H9 (cell line): ENCODE data around the gene LRP1B. TPM values are rescaled to one million over a fixed set of nuclear protein-coding genes. Genes with fewer than 3 reads are reported as not detected.
A peak's percentile ranks its signal among the peaks of the same experiment; 100 is the strongest.
"Not testable (repeated sequence)": the region's sequence is repeated elsewhere in the genome, so short reads cannot be mapped to it uniquely, and the experiment has no call there.

ENCODE experiments used
- DNase-seq: peaks from one replicate; pipeline ENCODE4 v3.0.0-alpha.2; 2017
- H2AFZ ChIP-seq: one replicate; pipeline ENCODE4 v1.6.1; 2013; ENCODE audit warnings: mild to moderate bottlenecking, low read length, control low read depth, moderate library complexity
- H2AK5ac ChIP-seq: 2 replicates; pipeline ENCODE4 v1.6.1; 2013; ENCODE audit warnings: low read length, control low read depth, mixed read lengths; ENCODE audit not compliant: insufficient read length
- H2BK120ac ChIP-seq: one replicate; pipeline ENCODE4 v1.6.1; 2013; ENCODE audit warnings: low read depth, mild to moderate bottlenecking, low read length, control low read depth, inconsistent platforms; ENCODE audit not compliant: poor library complexity, severe bottlenecking
- H2BK12ac ChIP-seq: 2 replicates; pipeline ENCODE4 v1.6.1; 2013; ENCODE audit warnings: low read length, control low read depth, mixed read lengths, low read depth; ENCODE audit not compliant: insufficient read length
- H2BK15ac ChIP-seq: 2 replicates; pipeline ENCODE4 v1.6.1; 2013; ENCODE audit warnings: low read depth, low read length, control low read depth
- H2BK20ac ChIP-seq: one replicate; pipeline ENCODE4 v1.6.1; 2013; ENCODE audit warnings: low read depth, mild to moderate bottlenecking, low read length, control low read depth, inconsistent platforms; ENCODE audit not compliant: poor library complexity, severe bottlenecking
- H2BK5ac ChIP-seq: 2 replicates; pipeline ENCODE4 v1.6.1; 2013; ENCODE audit warnings: low read length, control low read depth, mixed read lengths; ENCODE audit not compliant: insufficient read length
- H3K14ac ChIP-seq: 2 replicates; pipeline ENCODE4 v1.6.1; 2013; ENCODE audit warnings: low read length, control low read depth; ENCODE audit not compliant: insufficient read depth
- H3K18ac ChIP-seq: 2 replicates; pipeline ENCODE4 v1.6.1; 2013; ENCODE audit warnings: low read depth, mild to moderate bottlenecking, mixed read lengths, low read length, control low read depth; ENCODE audit not compliant: insufficient read length
- H3K23ac ChIP-seq: 2 replicates; pipeline ENCODE4 v1.6.1; 2013; ENCODE audit warnings: low read length, control low read depth, mixed read lengths, low read depth; ENCODE audit not compliant: insufficient read length
- H3K23me2 ChIP-seq: 2 replicates; pipeline ENCODE4 v1.6.1; 2013; ENCODE audit warnings: low read depth, mild to moderate bottlenecking, mixed read lengths, low read length, control low read depth; ENCODE audit not compliant: insufficient read length, poor library complexity, severe bottlenecking
- H3K27ac ChIP-seq: 2 replicates; pipeline ENCODE4 v1.5.1; 2013; ENCODE audit warnings: low read length, control low read depth, mixed read lengths, low read depth; ENCODE audit not compliant: insufficient read length
- H3K27me3 ChIP-seq: 2 replicates; pipeline ENCODE4 v1.6.1; 2013; ENCODE audit warnings: low read length, control low read depth, inconsistent platforms; ENCODE audit not compliant: insufficient read depth
- H3K4ac ChIP-seq: 2 replicates; pipeline ENCODE4 v1.6.1; 2013; ENCODE audit warnings: low read depth, mild to moderate bottlenecking, control low read depth, inconsistent platforms, low read length, moderate library complexity
- H3K4me1 ChIP-seq: 2 replicates; pipeline ENCODE4 v1.6.1; 2013; ENCODE audit warnings: low read length, control low read depth, inconsistent platforms; ENCODE audit not compliant: insufficient read depth
- H3K4me2 ChIP-seq: 2 replicates; pipeline ENCODE4 v1.6.1; 2013; ENCODE audit warnings: low read length, control low read depth, mixed read lengths; ENCODE audit not compliant: insufficient read length, insufficient read depth
- H3K56ac ChIP-seq: 2 replicates; pipeline ENCODE4 v1.6.1; 2013; ENCODE audit warnings: low read depth, mild to moderate bottlenecking, mixed read lengths, low read length, control low read depth; ENCODE audit not compliant: insufficient read length
- H3K79me1 ChIP-seq: 2 replicates; pipeline ENCODE4 v1.6.1; 2013; ENCODE audit warnings: low read depth, mild to moderate bottlenecking, moderate library complexity, low read length, control low read depth, inconsistent platforms; ENCODE audit not compliant: insufficient read depth, poor library complexity, severe bottlenecking
- H3K79me2 ChIP-seq: 2 replicates; pipeline ENCODE4 v1.6.1; 2013; ENCODE audit warnings: low read length, control low read depth, inconsistent platforms; ENCODE audit not compliant: insufficient read depth
- H3K9ac ChIP-seq: 2 replicates; pipeline ENCODE4 v1.6.1; 2013; ENCODE audit warnings: low read length, control low read depth, mixed read lengths; ENCODE audit not compliant: insufficient read length; ENCODE audit errors: extremely low read depth
- H3K9me3 ChIP-seq: one replicate; pipeline ENCODE4 v1.6.1; 2013; ENCODE audit warnings: low read depth, low read length, inconsistent platforms; ENCODE audit not compliant: control insufficient read depth
- H3T11ph ChIP-seq: one replicate; pipeline ENCODE4 v1.6.1; 2013; ENCODE audit warnings: mild to moderate bottlenecking, low read length, control low read depth, inconsistent platforms
- H4K20me1 ChIP-seq: one replicate; pipeline ENCODE4 v1.6.1; 2013; ENCODE audit not compliant: control insufficient read depth, insufficient read length, insufficient read depth
- H4K5ac ChIP-seq: 2 replicates; pipeline ENCODE4 v1.6.1; 2013; ENCODE audit warnings: low read depth, mild to moderate bottlenecking, mixed read lengths, low read length, control low read depth; ENCODE audit not compliant: insufficient read length
- H4K8ac ChIP-seq: replicated peaks from 2 replicates; pipeline ENCODE4 v1.6.1; 2013; ENCODE audit warnings: low read length, control low read depth, mixed read lengths, low read depth; ENCODE audit not compliant: insufficient read length
- H4K91ac ChIP-seq: 2 replicates; pipeline ENCODE4 v1.6.1; 2013; ENCODE audit warnings: low read depth, mild to moderate bottlenecking, moderate library complexity, mixed read lengths, low read length, control low read depth; ENCODE audit not compliant: insufficient read length
- H3K27ac Mint-ChIP-seq, 3 experiments: 2 replicates in 2 of 3; 3 replicates in 1 of 3; pipeline ENCODE4 v1.8.0; 2020 to 2021; ENCODE audit warnings: mixed read lengths in 3 of 3, mild to moderate bottlenecking in 1 of 3, moderate library complexity in 1 of 3
- H3K27me3 Mint-ChIP-seq: 2 replicates; pipeline ENCODE4 v1.8.0; 2021; ENCODE audit warnings: low read depth, mild to moderate bottlenecking, moderate library complexity, mixed read lengths
- H3K36me3 Mint-ChIP-seq, 3 experiments: 2 replicates in 2 of 3; 3 replicates in 1 of 3; pipeline ENCODE4 v1.8.0; 2020 to 2021; ENCODE audit warnings: low read depth in 3 of 3, mixed read lengths in 3 of 3; ENCODE audit not compliant: insufficient read depth in 1 of 3
- H3K4me1 Mint-ChIP-seq, 2 experiments: 2 replicates each; pipeline ENCODE4 v1.8.0; 2020; ENCODE audit warnings: mixed read lengths in 2 of 2
- H3K4me3 Mint-ChIP-seq, 2 experiments: 2 replicates in 1 of 2; 3 replicates in 1 of 2; pipeline ENCODE4 v1.8.0; 2020 to 2021; ENCODE audit warnings: mild to moderate bottlenecking in 2 of 2, mixed read lengths in 2 of 2, moderate library complexity in 1 of 2
- H3K9me3 Mint-ChIP-seq, 2 experiments: 2 replicates in 1 of 2; 3 replicates in 1 of 2; pipeline ENCODE4 v1.8.0; 2020; ENCODE audit warnings: mild to moderate bottlenecking in 2 of 2, mixed read lengths in 2 of 2, moderate library complexity in 1 of 2
- WGBS: extraction: QIAGEN DNeasy Blood & Tissue Kit; methylation state at CpG from one replicate; pipeline ENCODE4 v1.1.7; 2013; ENCODE audit warnings: missing lambda C conversion rate, low lambda C conversion rate, mixed read lengths; ENCODE audit not compliant: insufficient read length; ENCODE audit errors: extremely low coverage; 5-methylcytosine and 5-hydroxymethylcytosine counted together
- total RNA-seq: library from RNA; stranded (reverse); gene quantifications from 2 replicates; pipeline ENCODE4 v1.2.1, GENCODE V29; 2021
- TF ChIP-seq, protein P1 (sequence below): fragments of 200-600 bp; sonication (generic); conservative IDR thresholded peaks from 3 replicates; pipeline ENCODE4 v1.8.0; 2021; ENCODE audit warnings: antibody characterized with exemption, mild to moderate bottlenecking

Gene LRP1B
- total RNA-seq, 1 experiment from 2014 or later: not detected

DNA sequence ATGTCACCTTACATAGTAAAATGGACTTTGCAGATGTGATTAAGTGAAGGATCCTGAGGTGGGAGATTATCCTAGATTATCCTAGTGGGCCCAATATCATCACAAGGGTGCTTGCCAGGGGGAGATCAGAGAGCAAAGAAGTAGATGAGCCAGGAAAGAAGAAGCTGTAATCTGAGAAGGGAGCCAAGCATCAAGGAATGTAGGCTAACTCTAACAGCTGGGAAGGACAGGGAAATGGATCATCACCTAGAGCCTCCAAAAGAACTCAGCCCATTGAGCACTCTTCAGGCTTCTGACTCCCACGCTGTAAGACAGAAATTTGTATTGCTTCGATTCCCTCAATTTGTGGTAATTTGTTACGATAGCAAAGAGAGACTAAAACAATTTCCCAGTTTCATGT is 309.9 kb downstream of the LRP1B start:
- H3K4me1 Mint-ChIP-seq: peaks cover 12 to 17% of the 10 kb centered on the region in 2 experiments
- no peak overlapping the region for H3K4me3 Mint-ChIP-seq
- Histone ChIP-seq H2AFZ (no peak overlapping the region), H2BK20ac (no peak overlapping the region), H3K79me1 (no peaks in the 10 kb centered on the region), H2BK12ac (no peak overlapping the region), H3T11ph (no peak overlapping the region), H4K5ac (no peak overlapping the region), H2BK5ac (no peak overlapping the region), H3K14ac (no peak overlapping the region), H4K20me1 (no peaks in the 10 kb centered on the region), H2AK5ac (no peak overlapping the region), H4K91ac (no peak overlapping the region), H3K23ac (no peak overlapping the region), H3K18ac (no peak overlapping the region), H3K4ac (no peak overlapping the region), H4K8ac (no peak overlapping the region), H3K27me3 (no peaks in the 10 kb centered on the region), H3K9ac (no peak overlapping the region), H3K9me3 (no peaks in the 10 kb centered on the region), H3K4me1 (peaks cover 5% of the 10 kb centered on the region; the same call in 1 of the 2 replicates), H3K4me2 (no peak overlapping the region), H2BK120ac (no peak overlapping the region), H3K27ac (no peak overlapping the region), H3K23me2 (no peaks in the 10 kb centered on the region), H3K79me2 (no peaks in the 10 kb centered on the region), H2BK15ac (no peak overlapping the region), H3K56ac (no peak overlapping the region)
- WGBS: no CpG with 5 or more reads among the region's 3 CpGs
- H3K27ac Mint-ChIP-seq: 0 out of 7 replicates have a peak overlapping the region, but pooled peaks of 1 of the 3 experiments have one; percentile 19
- DNase-seq: no peak
- H3K36me3 Mint-ChIP-seq: no peaks in the 10 kb centered on the region
- H3K9me3 Mint-ChIP-seq: no peaks in the 10 kb centered on the region
- no peaks in the 10 kb centered on the region for H3K27me3 Mint-ChIP-seq
- TF ChIP-seq, protein P1, sequence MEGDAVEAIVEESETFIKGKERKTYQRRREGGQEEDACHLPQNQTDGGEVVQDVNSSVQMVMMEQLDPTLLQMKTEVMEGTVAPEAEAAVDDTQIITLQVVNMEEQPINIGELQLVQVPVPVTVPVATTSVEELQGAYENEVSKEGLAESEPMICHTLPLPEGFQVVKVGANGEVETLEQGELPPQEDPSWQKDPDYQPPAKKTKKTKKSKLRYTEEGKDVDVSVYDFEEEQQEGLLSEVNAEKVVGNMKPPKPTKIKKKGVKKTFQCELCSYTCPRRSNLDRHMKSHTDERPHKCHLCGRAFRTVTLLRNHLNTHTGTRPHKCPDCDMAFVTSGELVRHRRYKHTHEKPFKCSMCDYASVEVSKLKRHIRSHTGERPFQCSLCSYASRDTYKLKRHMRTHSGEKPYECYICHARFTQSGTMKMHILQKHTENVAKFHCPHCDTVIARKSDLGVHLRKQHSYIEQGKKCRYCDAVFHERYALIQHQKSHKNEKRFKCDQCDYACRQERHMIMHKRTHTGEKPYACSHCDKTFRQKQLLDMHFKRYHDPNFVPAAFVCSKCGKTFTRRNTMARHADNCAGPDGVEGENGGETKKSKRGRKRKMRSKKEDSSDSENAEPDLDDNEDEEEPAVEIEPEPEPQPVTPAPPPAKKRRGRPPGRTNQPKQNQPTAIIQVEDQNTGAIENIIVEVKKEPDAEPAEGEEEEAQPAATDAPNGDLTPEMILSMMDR: no peak

DNA sequence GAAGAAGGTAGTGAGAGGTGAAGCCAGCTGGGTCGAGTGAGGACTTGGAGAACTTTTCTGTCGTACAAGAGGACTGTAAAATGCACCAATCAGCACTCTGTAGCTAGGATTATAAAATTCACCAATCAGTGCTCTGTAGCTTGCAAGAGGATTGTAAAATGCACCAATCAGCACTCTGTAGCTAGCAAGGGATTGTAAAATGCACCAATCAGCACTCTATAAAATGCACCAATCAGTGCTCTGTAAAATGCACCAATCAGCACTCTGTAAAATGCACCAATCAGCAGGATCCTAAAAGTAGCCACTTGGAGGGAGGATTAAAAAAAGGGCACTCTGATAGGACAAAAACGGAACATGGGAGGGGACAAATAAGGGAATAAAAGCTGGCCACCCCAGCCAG is 315.5 kb downstream of the LRP1B start:
- not testable (repeated sequence) for H3K9ac ChIP-seq, H4K91ac ChIP-seq, H3K4me1 Mint-ChIP-seq, H3K4me2 ChIP-seq, H3K18ac ChIP-seq, H2AFZ ChIP-seq, H3K27ac ChIP-seq, H3K23ac ChIP-seq, H3K4me1 ChIP-seq, DNase-seq, H3K23me2 ChIP-seq, H3T11ph ChIP-seq, H2BK15ac ChIP-seq, H4K8ac ChIP-seq, H4K20me1 ChIP-seq, H2BK5ac ChIP-seq, H3K14ac ChIP-seq, H2BK12ac ChIP-seq, H3K79me1 ChIP-seq, H4K5ac ChIP-seq, H3K9me3 ChIP-seq, H3K56ac ChIP-seq, H2BK120ac ChIP-seq, H3K4ac ChIP-seq, H3K27me3 ChIP-seq, H3K4me3 Mint-ChIP-seq, H3K27me3 Mint-ChIP-seq, H2BK20ac ChIP-seq, H3K79me2 ChIP-seq, H3K27ac Mint-ChIP-seq, H2AK5ac ChIP-seq
- WGBS: no CpG with 5 or more reads among the region's 3 CpGs
- Mint-ChIP-seq H3K36me3 (peaks cover 10 to 24% (median 23%) of the 10 kb centered on the region in 3 experiments), H3K9me3 (peaks cover 20% of the 10 kb centered on the region in 2 experiments; a peak in 4 of 5 replicates)
